CD4-positive, alpha-beta T cell treated with Interleukin-12 subunit alpha and Interleukin-12 subunit beta, for 1 hour (primary cell): ENCODE data around the gene GSG1L.

Experiments used
- DNase-seq: peaks from one replicate; pipeline ENCODE4 v3.0.0-alpha.2; 2020

The GSG1L gene

GRCh38 chr16:27781981-27782880 is 281.3 kb downstream of the GSG1L start:
- no peak for DNase-seq

- no peak for DNase-seq
Observed at GRCh38 chr16:27781195-27781524, 282.4 kb downstream of the GSG1L start.

- DNase-seq: no peak
Observed at GRCh38 chr16:27780468-27781194, 282.9 kb downstream of the GSG1L start.

- no peak for DNase-seq
Observed at GRCh38 chr16:27779641-27780164, 283.8 kb downstream of the GSG1L start.

- DNase-seq: no peak
Observed at GRCh38 chr16:27778926-27779570, 284.5 kb downstream of the GSG1L start.

- DNase-seq: no peak
Observed at GRCh38 chr16:27778171-27778925, 285.2 kb downstream of the GSG1L start.

GRCh38 chr16:27777527-27777926 is 286.0 kb downstream of the GSG1L start:
- no peak for DNase-seq

- no peak for DNase-seq
Observed at GRCh38 chr16:27776556-27777225, 286.8 kb downstream of the GSG1L start.

GRCh38 chr16:27775254-27775653 is 288.3 kb downstream of the GSG1L start:
- DNase-seq: no peak

- no peak for DNase-seq
Observed at GRCh38 chr16:27774779-27775178, 288.7 kb downstream of the GSG1L start.

- DNase-seq: no peak
Observed at GRCh38 chr16:27773344-27773743, 290.2 kb downstream of the GSG1L start.

GRCh38 chr16:27772093-27772825 is 291.3 kb downstream of the GSG1L start:
- DNase-seq: no peak

GRCh38 chr16:27771201-27771910 is 292.2 kb downstream of the GSG1L start:
- DNase-seq: no peak

GRCh38 chr16:27770271-27771196 is 293.0 kb downstream of the GSG1L start:
- DNase-seq: no peak

- no peak for DNase-seq
Observed at GRCh38 chr16:27769561-27770255, 293.8 kb downstream of the GSG1L start.

- no peak for DNase-seq
Observed at GRCh38 chr16:27768651-27769272, 294.8 kb downstream of the GSG1L start.

GRCh38 chr16:27767971-27768591 is 295.4 kb downstream of the GSG1L start:
- DNase-seq: no peak

GRCh38 chr16:27767081-27767480 is 296.4 kb downstream of the GSG1L start:
- no peak for DNase-seq
